ENCODE results near the gene LCOR. TPM values are rescaled to one million over a fixed set of nuclear protein-coding genes. Genes with fewer than 3 reads are reported as not detected.

Gene LCOR
- total RNA-seq, 2 donors from 2014 or later = 36.9 to 43.3 TPM

DNA sequence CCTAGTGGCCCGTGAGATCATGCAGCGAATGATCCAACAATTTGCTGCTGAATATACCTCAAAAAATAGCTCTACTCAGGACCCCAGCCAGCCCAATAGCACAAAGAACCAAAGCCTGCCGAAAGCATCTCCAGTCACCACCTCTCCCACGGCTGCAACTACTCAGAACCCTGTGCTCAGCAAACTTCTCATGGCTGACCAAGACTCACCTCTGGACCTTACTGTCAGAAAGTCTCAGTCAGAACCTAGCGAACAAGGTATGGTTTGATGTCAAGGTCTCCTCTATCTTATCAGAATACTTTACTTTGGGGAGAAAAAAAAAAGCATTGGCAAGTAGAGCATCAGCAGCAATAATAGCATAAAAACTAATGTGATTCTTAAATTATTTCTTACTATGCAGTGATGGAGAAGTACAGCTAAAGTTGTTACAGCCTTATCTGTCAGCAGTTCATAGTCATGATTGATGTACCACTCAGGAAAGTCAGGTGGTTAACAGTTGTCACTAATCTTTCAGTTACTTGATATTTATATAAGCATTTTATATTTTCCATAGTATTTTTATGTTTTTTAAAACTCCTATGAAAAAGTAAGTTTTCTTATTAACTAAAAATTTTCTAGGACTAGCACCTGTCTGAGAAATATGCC, 117.1 kb downstream of the LCOR start:
- DNase-seq = no peak
- no peaks in the 10 kb centered on the region for H3K27me3 Mint-ChIP-seq (ENCODE audit: insufficient read depth)
- WGBS, 2 experiments (ENCODE audit: insufficient coverage in 1 of 2, insufficient read length in 1 of 2) = 93 to 96% methylated on average over 2 to 5 of the region's 5 CpGs
- no peak overlapping the region for H3K4me3 ChIP-seq (ENCODE audit: low read length)
- no peak overlapping the region for H3K9ac ChIP-seq (ENCODE audit: extremely low read depth, low read length, poor library complexity, severe bottlenecking)
- H3K4me1 Mint-ChIP-seq = no peaks in the 10 kb centered on the region
- H3K36me3 ChIP-seq (ENCODE audit: control insufficient read depth, insufficient read depth, low read length) = peaks cover 38% of the 10 kb centered on the region
- no peak overlapping the region for H3K4me3 Mint-ChIP-seq
- H3K27ac Mint-ChIP-seq = no peak overlapping the region
- TF ChIP-seq, protein P1, sequence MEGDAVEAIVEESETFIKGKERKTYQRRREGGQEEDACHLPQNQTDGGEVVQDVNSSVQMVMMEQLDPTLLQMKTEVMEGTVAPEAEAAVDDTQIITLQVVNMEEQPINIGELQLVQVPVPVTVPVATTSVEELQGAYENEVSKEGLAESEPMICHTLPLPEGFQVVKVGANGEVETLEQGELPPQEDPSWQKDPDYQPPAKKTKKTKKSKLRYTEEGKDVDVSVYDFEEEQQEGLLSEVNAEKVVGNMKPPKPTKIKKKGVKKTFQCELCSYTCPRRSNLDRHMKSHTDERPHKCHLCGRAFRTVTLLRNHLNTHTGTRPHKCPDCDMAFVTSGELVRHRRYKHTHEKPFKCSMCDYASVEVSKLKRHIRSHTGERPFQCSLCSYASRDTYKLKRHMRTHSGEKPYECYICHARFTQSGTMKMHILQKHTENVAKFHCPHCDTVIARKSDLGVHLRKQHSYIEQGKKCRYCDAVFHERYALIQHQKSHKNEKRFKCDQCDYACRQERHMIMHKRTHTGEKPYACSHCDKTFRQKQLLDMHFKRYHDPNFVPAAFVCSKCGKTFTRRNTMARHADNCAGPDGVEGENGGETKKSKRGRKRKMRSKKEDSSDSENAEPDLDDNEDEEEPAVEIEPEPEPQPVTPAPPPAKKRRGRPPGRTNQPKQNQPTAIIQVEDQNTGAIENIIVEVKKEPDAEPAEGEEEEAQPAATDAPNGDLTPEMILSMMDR (conservative IDR thresholded peaks at IDR 0.05) = no peak
- no peaks in the 10 kb centered on the region for H3K9me3 Mint-ChIP-seq
- H3K27me3 ChIP-seq (ENCODE audit: control insufficient read depth, insufficient read depth, low read length, poor library complexity, severe bottlenecking) = no peaks in the 10 kb centered on the region
- H3K9me3 ChIP-seq (ENCODE audit: control insufficient read depth, low read length) = no peaks in the 10 kb centered on the region
- H3K36me3 Mint-ChIP-seq (ENCODE audit: low read depth) = peaks cover 21% of the 10 kb centered on the region
- no peak overlapping the region for H3K27ac ChIP-seq (ENCODE audit: low read depth, low read length)
- no peaks in the 10 kb centered on the region for H3K4me1 ChIP-seq (ENCODE audit: control insufficient read depth, insufficient read depth, low read length)

DNA sequence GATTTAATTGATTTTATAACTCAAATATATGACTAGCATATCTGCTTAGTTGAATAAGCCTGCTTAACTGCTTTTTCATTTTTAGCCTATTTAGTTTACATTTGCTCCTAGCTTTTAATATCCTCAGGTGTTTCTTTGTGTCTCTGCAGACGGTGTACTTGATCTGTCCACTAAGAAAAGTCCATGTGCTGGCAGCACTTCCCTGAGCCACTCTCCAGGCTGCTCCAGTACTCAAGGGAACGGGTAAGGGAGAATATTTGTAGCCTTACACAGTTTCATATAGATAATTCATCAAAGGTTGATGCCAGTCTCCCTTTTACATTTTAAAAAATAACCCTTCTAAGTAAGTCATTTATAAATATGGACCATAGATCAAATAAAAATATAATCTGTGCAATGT, 119.9 kb downstream of the LCOR start:
- DNase-seq = no peak
- H3K36me3 Mint-ChIP-seq (ENCODE audit: low read depth) = peaks cover 35% of the 10 kb centered on the region
- H3K4me1 Mint-ChIP-seq = peaks cover 5% of the 10 kb centered on the region
- Histone ChIP-seq H3K9ac (ENCODE audit: extremely low read depth, low read length, poor library complexity, severe bottlenecking) (no peak overlapping the region), H3K9me3 (ENCODE audit: control insufficient read depth, low read length) (no peaks in the 10 kb centered on the region), H3K36me3 (ENCODE audit: control insufficient read depth, insufficient read depth, low read length) (peaks cover 53% of the 10 kb centered on the region), H3K4me3 (ENCODE audit: low read length) (no peak overlapping the region), H3K4me1 (ENCODE audit: control insufficient read depth, insufficient read depth, low read length) (no peaks in the 10 kb centered on the region), H3K27ac (ENCODE audit: low read depth, low read length) (no peak overlapping the region), H3K27me3 (ENCODE audit: control insufficient read depth, insufficient read depth, low read length, poor library complexity, severe bottlenecking) (no peaks in the 10 kb centered on the region)
- 98 to 100% methylated on average over 1 to 2 of the region's 2 CpGs for WGBS, 2 experiments (ENCODE audit: insufficient coverage in 1 of 2, insufficient read length in 1 of 2)
- H3K4me3 Mint-ChIP-seq = no peak overlapping the region
- no peaks in the 10 kb centered on the region for H3K27me3 Mint-ChIP-seq (ENCODE audit: insufficient read depth)
- H3K9me3 Mint-ChIP-seq = no peaks in the 10 kb centered on the region
- TF ChIP-seq, protein P1 (conservative IDR thresholded peaks at IDR 0.05) = no peak
- no peak overlapping the region for H3K27ac Mint-ChIP-seq

DNA sequence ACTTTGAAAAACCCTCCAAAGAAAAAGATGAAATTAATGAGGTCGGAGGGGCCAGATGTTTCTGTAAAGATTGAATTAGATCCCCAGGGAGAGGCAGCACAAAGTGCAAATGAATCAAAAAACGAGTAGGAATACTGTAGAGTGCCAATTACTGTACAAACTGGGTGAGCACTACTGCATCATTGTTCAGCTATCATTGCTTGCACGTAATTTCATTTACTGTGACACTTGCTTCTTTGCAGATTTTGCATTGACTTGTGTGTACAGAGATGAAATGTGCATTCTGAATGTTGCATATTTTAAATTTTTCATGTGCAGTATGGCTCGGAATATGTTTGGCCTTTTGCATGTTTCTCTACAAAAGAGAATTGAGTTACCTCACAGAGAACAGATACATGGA, 123.7 kb downstream of the LCOR start:
- Mint-ChIP-seq H3K27me3 (ENCODE audit: insufficient read depth) (no peaks in the 10 kb centered on the region), H3K27ac (no peak overlapping the region)
- 89 to 90% methylated on average over 3 to 4 of the region's 4 CpGs for WGBS, 2 experiments (ENCODE audit: insufficient coverage in 1 of 2, insufficient read length in 1 of 2)

More for the DNA sequence above, 123.7 kb downstream of the LCOR start:
- TF ChIP-seq, protein P1 (conservative IDR thresholded peaks at IDR 0.05) = no peak
- Histone ChIP-seq H3K9me3 (ENCODE audit: control insufficient read depth, low read length) (no peaks in the 10 kb centered on the region), H3K4me3 (ENCODE audit: low read length) (no peak overlapping the region), H3K9ac (ENCODE audit: extremely low read depth, low read length, poor library complexity, severe bottlenecking) (no peak overlapping the region), H3K27me3 (ENCODE audit: control insufficient read depth, insufficient read depth, low read length, poor library complexity, severe bottlenecking) (no peaks in the 10 kb centered on the region), H3K27ac (ENCODE audit: low read depth, low read length) (no peak overlapping the region), H3K4me1 (ENCODE audit: control insufficient read depth, insufficient read depth, low read length) (no peaks in the 10 kb centered on the region), H3K36me3 (ENCODE audit: control insufficient read depth, insufficient read depth, low read length) (peaks cover 49% of the 10 kb centered on the region)
- Mint-ChIP-seq H3K36me3 (ENCODE audit: low read depth) (peaks cover 35% of the 10 kb centered on the region), H3K9me3 (no peaks in the 10 kb centered on the region), H3K4me3 (no peak overlapping the region), H3K4me1 (peaks cover 5% of the 10 kb centered on the region)
- no peak for DNase-seq

Data from endodermal cell (in vitro differentiated cells).